Adrenal gland (tissue), 12 donors: ENCODE measurements around the gene SYMPK. TPM values are rescaled to one million over a fixed set of nuclear protein-coding genes. Genes with fewer than 3 reads are reported as not detected.

Experiments used
- DNase-seq, 7 donors: peaks; one replicate each; pipeline ENCODE4 v3.0.0-alpha.2; 2019 to 2020
- H3K27ac ChIP-seq, 5 donors: fragments of 200-600 bp; sonication (generic) in 4 of 5; 1 replicate in 3 of 5; 2 replicates in 2 of 5; pipeline versions ENCODE4 v1.5.1 to v1.8.0; 2016 to 2020; ENCODE audit warnings: mild to moderate bottlenecking in 1 of 5
- H3K27me3 ChIP-seq: fragments of 200-600 bp; 2 replicates; pipeline ENCODE4 v1.8.0; 2021
- H3K36me3 ChIP-seq, 2 donors: fragments of 200-600 bp; replicated peaks in 1 of 2; 1 replicate in 1 of 2; 2 replicates in 1 of 2; pipeline versions ENCODE4 v1.5.1 to v1.8.0; 2018 to 2022
- H3K4me1 ChIP-seq, 2 donors: fragments of 200-600 bp; replicated peaks in 1 of 2; 1 replicate in 1 of 2; 2 replicates in 1 of 2; pipeline versions ENCODE4 v1.5.1 to v1.8.0; 2018 to 2021
- H3K4me3 ChIP-seq, 4 donors: fragments of 200-600 bp; sonication (generic) in 3 of 4; one replicate each; pipeline ENCODE4 v1.5.1; 2016 to 2018
- H3K9me3 ChIP-seq, 3 donors: fragments of 200-600 bp; sonication (generic) in 1 of 3; replicated peaks in 1 of 3; 1 replicate in 2 of 3; 2 replicates in 1 of 3; pipeline versions ENCODE4 v1.5.1 to v1.8.0; 2016 to 2021
- POLR2A ChIP-seq, 2 donors: fragments of 450-650 bp; IDR thresholded peaks; one replicate each; pipeline ENCODE4 v1.6.1; 2017; ENCODE audit warnings: antibody characterized with exemption in 2 of 2, mild to moderate bottlenecking in 2 of 2, moderate library complexity in 1 of 2
- WGBS, 4 donors: extraction: QIAGEN DNeasy Blood & Tissue Kit in 2 of 4; methylation state at CpG; one replicate each; pipeline versions ENCODE4 v1.1.5 to v1.1.7; 2013 to 2017; 5-methylcytosine and 5-hydroxymethylcytosine counted together
- intact Hi-C, 2 donors: fragments of 100-400 bp; cut with DNase I; formaldehyde crosslinking; loops; one replicate each; pipeline versions ENCODE4 v1.14.1 to v1.15.0; 2022 to 2023
- polyA plus RNA-seq, 3 donors: library from polyadenylated mRNA; stranded (reverse); fragments of 200-250 nt in 2 of 3; fragments of 350-450 nt in 1 of 3; fragmentation: Illumina TruSeq in 1 of 3; extraction: RNeasy Lipid Tissue Mini Kit (QIAGEN cat#74804) in 1 of 3; gene quantifications; one replicate each; pipeline ENCODE4 v1.2.3, GENCODE V29; 2013 to 2014
- total RNA-seq, 9 donors: library from RNA; depleted of rRNA in 4 of 9; stranded (reverse); fragments of >200 nt in 4 of 9; fragments of 120-200 nt in 1 of 9; fragmentation: NEBNext Ultra II Directional in 1 of 9; extraction: Animal tissue kit (Norgen Biotek cat#: 25700) in 1 of 9; gene quantifications; one replicate each; pipeline versions ENCODE4 v1.1.0 to v1.2.4, GENCODE V29; 2013 to 2023
- TF ChIP-seq, protein P1 (sequence below), 6 experiments: fragments of 450-650 bp in 4 of 6; fragments of 200-600 bp in 2 of 6; sonication (generic) in 1 of 6; IDR thresholded peaks; 1 replicate in 5 of 6; 2 replicates in 1 of 6; pipeline versions ENCODE4 v1.5.1 to v1.8.0; 2016 to 2021; ENCODE audit warnings: antibody characterized with exemption in 6 of 6, mild to moderate bottlenecking in 2 of 6, moderate library complexity in 1 of 6
- donor health status: healthy with polysubstance abuse.
- donor health status: Bipolar disorder and iron deficiency.
- donor health status: DM: yes; HTN: yes; CAD: no.
- donor health status: DM: no; HTN: no; CAD: no.
- donor health status: DM: no; HTN: no; CAD: no.
- donor health status: DM: yes; HTN: yes; CAD: no.

SYMPK gene
- total and polyA plus RNA-seq, 12 donors = 32.2 to 313 (median 51.2) TPM

DNA sequence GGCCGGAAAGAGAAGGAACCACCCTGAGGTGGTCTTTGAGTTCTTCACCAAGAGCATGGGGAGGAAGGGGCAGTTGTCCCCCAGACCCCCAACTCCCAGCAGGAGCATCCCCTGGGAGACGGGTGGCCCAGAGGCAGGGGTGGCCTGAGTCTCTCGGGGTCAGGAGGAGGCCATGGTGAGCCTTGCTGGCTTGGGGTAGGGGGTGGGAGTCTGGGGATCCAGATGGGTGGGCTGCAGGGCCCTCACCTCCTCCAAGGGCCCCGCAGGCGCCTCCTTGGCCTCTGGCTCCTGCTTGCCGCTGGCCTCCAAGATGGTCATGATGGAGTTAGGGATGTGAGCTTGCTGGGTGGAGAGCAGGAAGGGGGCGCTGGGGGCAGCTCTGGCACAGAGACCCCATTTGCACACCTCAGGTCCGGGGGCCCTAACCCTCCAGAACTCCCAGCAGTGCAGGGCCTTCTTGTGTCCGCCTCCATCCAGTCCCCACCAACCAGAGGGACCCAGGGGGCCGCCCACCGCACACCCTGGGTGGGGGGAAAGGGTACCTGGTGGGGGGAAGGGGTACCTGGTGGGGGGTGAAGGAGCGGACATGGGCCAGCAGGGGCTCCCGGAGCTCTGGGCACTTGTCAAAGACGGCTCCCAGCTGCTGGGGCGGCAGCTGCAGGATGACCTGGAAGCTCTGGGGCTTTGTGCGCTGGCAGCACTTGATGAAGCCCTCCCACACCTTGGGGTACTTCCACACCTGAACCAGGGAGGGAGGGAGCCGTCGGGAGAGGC, 46.5 kb downstream of the SYMPK start:
- Histone ChIP-seq H3K4me3 (no peak overlapping the region), H3K27me3 (no peaks in the 10 kb centered on the region), H3K36me3 (peaks cover 0 to under 1% of the 10 kb centered on the region in 2 donors), H3K4me1 (no peaks in the 10 kb centered on the region), H3K27ac (no peak overlapping the region), H3K9me3 (no peaks in the 10 kb centered on the region)
- TF ChIP-seq POLR2A (IDR thresholded peaks at IDR 0.05) = no peak
- TF ChIP-seq, protein P1, sequence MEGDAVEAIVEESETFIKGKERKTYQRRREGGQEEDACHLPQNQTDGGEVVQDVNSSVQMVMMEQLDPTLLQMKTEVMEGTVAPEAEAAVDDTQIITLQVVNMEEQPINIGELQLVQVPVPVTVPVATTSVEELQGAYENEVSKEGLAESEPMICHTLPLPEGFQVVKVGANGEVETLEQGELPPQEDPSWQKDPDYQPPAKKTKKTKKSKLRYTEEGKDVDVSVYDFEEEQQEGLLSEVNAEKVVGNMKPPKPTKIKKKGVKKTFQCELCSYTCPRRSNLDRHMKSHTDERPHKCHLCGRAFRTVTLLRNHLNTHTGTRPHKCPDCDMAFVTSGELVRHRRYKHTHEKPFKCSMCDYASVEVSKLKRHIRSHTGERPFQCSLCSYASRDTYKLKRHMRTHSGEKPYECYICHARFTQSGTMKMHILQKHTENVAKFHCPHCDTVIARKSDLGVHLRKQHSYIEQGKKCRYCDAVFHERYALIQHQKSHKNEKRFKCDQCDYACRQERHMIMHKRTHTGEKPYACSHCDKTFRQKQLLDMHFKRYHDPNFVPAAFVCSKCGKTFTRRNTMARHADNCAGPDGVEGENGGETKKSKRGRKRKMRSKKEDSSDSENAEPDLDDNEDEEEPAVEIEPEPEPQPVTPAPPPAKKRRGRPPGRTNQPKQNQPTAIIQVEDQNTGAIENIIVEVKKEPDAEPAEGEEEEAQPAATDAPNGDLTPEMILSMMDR (IDR thresholded peaks at IDR 0.05) = no peak
- DNase-seq = no peak
- 60 to 76% (median 71%) methylated on average over 7 to 18 of the region's 18 CpGs for WGBS, 4 donors
- intact Hi-C loops = loop anchor here in 1 of 2 donors (5.0 kb wide), 1 partner anchor 66 kb away; no protein-coding TSS in a partner anchor

DNA sequence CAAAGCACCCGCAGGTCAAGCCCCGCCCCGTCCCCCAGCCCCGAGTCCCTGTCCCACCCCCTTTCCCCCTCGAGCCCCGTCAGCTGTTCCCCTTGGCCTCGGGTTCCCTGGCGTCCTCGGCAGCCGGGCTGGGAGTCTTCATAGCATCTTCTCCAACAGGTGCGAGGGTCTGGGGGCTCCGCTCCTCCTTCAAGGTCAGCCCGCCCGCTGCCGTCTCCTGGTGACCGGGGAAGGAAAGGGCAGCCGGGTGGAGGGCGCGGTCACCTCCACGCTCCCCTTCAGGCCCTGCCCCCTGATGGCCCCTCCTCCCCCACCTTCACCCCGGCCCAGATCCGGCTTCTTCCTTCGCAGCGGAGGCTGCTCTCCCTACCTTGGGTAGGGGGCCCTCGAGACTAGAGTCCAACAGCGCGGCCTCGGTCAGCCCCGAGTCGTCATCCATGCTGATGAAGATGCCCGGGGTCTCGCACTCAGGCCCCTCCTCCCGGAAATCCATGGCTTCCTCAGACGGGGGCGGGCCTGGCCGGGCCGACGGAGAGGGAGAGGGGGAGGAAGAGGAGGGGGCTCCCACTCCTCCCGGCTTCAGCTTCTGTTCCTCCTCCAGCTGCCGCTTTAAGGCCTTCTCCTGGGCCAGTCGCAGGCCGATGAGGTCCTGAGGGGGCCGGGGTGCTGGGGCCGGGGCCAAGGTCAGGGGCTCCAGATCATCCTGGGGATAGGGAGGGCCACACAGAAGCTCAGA, 47.3 kb downstream of the SYMPK start:
- H3K4me3 ChIP-seq = peak overlapping the region in 1 of 4 donors; percentile 26
- DNase-seq = no peak
- H3K36me3 ChIP-seq = no peaks in the 10 kb centered on the region
- H3K4me1 ChIP-seq = no peaks in the 10 kb centered on the region
- intact Hi-C loops = loop anchor here in 1 of 2 donors (5.0 kb wide), 1 partner anchor 67 kb away; no protein-coding TSS in a partner anchor
- no peaks in the 10 kb centered on the region for H3K9me3 ChIP-seq
- WGBS, 4 donors = 11 to 32% (median 16%) methylated on average over 24 to 44 of the region's 44 CpGs
- H3K27me3 ChIP-seq = no peaks in the 10 kb centered on the region
- TF ChIP-seq, protein P1 (IDR thresholded peaks at IDR 0.05) = no peak
- no peak for TF ChIP-seq POLR2A (IDR thresholded peaks at IDR 0.05)
- no peak overlapping the region for H3K27ac ChIP-seq

DNA sequence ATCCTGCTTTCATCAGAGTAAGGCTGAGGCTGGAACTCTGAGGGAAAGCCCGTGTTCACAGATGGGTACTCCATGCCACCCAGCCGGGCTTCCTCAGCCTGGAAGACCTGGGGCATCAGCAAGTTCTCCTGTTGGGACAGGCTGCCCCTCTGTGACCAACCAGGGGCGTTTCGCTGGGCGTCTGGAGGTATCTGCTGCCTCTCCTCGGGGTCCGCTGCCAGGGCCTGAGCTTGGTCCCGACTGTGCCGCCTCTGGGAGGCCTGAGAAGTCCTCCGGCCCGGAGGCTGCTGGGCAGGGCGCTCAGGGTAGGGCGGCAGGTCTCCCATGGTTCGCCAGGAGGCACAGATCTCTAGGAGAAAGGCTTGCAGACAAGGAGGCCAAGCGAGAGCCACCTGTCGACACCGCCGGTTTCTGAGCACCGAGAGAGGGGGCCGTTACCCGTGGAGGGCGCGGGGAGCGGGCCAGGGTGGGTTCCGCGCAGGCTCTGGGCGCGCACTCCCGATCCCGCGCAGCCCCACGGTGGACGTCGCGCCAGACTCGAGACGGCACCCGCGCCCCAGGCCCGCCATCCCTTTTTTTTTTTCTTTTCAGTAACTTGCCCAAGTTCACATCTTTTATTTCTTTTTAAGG, 48.0 kb downstream of the SYMPK start, which contains the start of gene RSPH6A:
Gene RSPH6A, minus strand, starts transcription at position 458 of the 630 bp plus-strand sequence. Its CDS starts 132 bp downstream, at position 326.
- no peak for TF ChIP-seq POLR2A (IDR thresholded peaks at IDR 0.05)
- TF ChIP-seq, protein P1 (IDR thresholded peaks at IDR 0.05) = no peak
- 35 to 61% (median 46%) methylated on average over 14 to 40 of the region's 40 CpGs for WGBS, 4 donors
- no peaks in the 10 kb centered on the region for H3K36me3 ChIP-seq
- H3K4me1 ChIP-seq = peaks cover 0 to under 1% of the 10 kb centered on the region in 2 donors
- H3K27me3 ChIP-seq = no peaks in the 10 kb centered on the region
- intact Hi-C loops = loop anchor here in 1 of 2 donors (5.0 kb wide), 1 partner anchor 67 kb away; no protein-coding TSS in a partner anchor
- peak within 1 kb of the TSS in 1 of 4 donors; percentile 26 for H3K4me3 ChIP-seq
- no peak for DNase-seq
- no peak within 1 kb of the TSS for H3K27ac ChIP-seq
- no peaks in the 10 kb centered on the region for H3K9me3 ChIP-seq
